ENCODE measurements around the gene SLAIN1.

DNA sequence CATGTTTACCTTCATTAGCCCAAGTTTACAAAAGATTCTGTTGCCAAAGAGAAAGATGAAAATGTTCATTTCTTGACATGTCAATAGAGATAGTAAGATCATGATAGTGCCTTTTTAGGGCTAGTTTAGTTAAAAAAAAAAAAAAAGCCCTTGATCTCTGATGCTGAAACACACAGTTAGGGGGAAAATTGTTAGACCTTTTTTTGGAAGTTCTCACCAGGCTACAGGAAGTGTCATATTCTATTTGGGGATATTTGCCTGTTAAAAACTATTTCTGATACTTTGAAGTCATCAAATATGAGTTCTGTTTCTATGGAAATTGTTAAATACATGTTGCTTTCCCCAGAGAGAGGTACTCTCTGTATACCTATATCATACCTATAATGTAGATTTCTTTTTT is 21.6 kb downstream of the SLAIN1 start:
- TF ChIP-seq, protein P1, sequence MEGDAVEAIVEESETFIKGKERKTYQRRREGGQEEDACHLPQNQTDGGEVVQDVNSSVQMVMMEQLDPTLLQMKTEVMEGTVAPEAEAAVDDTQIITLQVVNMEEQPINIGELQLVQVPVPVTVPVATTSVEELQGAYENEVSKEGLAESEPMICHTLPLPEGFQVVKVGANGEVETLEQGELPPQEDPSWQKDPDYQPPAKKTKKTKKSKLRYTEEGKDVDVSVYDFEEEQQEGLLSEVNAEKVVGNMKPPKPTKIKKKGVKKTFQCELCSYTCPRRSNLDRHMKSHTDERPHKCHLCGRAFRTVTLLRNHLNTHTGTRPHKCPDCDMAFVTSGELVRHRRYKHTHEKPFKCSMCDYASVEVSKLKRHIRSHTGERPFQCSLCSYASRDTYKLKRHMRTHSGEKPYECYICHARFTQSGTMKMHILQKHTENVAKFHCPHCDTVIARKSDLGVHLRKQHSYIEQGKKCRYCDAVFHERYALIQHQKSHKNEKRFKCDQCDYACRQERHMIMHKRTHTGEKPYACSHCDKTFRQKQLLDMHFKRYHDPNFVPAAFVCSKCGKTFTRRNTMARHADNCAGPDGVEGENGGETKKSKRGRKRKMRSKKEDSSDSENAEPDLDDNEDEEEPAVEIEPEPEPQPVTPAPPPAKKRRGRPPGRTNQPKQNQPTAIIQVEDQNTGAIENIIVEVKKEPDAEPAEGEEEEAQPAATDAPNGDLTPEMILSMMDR (conservative IDR thresholded peaks at IDR 0.05; ENCODE audit: low read length), result no peak
- TF ChIP-seq EZH2phosphoT487 (IDR thresholded peaks at IDR 0.05; ENCODE audit: borderline replicate concordance, low read depth, low read length), result no peak

Data from OCI-LY7 (cell line).